Activated CD8-positive, alpha-beta T cell treated with anti-CD3 and anti-CD28 coated beads, Interleukin-2, amount 10 ng/mL, durations not matched to agents 7 days and 5 days (primary cell): ENCODE data around the gene FAM221B. TPM values are rescaled to one million over a fixed set of nuclear protein-coding genes. Genes with fewer than 3 reads are reported as not detected.

Source experiments
- ATAC-seq: fragments of 150-1000 bp; cut with Tn5 transposase; one replicate; pipeline ENCODE4 v1.10.0; 2021; ENCODE audit warnings: moderate library complexity
- CTCF ChIA-PET: fragments of 350-600 bp; sonication (Branson Sonifier 250); formaldehyde crosslinking; loops from one replicate; lab custom pipeline; 2021; ENCODE audit warnings: antibody characterized with exemption; lab: Charles Lee
- POLR2A ChIA-PET: fragments of 350-600 bp; sonication (Branson Sonifier 250); formaldehyde crosslinking; loops from one replicate; lab custom pipeline; 2021; ENCODE audit warnings: antibody characterized with exemption; lab: Charles Lee
- DNase-seq: peaks from one replicate; pipeline ENCODE4 v3.0.0-alpha.2; 2020
- H3K27ac Mint-ChIP-seq: one replicate; pipeline ENCODE4 v1.8.0; 2021; ENCODE audit warnings: mild to moderate bottlenecking, mixed read lengths
- H3K27me3 Mint-ChIP-seq: one replicate; pipeline ENCODE4 v1.8.0; 2021; ENCODE audit warnings: low read depth, mixed read lengths
- H3K36me3 Mint-ChIP-seq: one replicate; pipeline ENCODE4 v1.8.0; 2021; ENCODE audit warnings: low read depth, mixed read lengths
- H3K4me1 Mint-ChIP-seq: one replicate; pipeline ENCODE4 v1.8.0; 2021; ENCODE audit warnings: low read depth, mixed read lengths
- H3K4me3 Mint-ChIP-seq: one replicate; pipeline ENCODE4 v1.8.0; 2021; ENCODE audit warnings: mild to moderate bottlenecking, mixed read lengths
- H3K9me3 Mint-ChIP-seq: one replicate; pipeline ENCODE4 v1.8.0; 2022; ENCODE audit warnings: mixed read lengths; ENCODE audit not compliant: insufficient read depth
- total RNA-seq, 2 experiments: library from RNA; stranded (reverse); gene quantifications; one replicate each; pipeline ENCODE4 v1.2.3, GENCODE V29; 2021

Gene FAM221B
- total RNA-seq, 2 experiments from 2014 or later = not detected

DNA sequence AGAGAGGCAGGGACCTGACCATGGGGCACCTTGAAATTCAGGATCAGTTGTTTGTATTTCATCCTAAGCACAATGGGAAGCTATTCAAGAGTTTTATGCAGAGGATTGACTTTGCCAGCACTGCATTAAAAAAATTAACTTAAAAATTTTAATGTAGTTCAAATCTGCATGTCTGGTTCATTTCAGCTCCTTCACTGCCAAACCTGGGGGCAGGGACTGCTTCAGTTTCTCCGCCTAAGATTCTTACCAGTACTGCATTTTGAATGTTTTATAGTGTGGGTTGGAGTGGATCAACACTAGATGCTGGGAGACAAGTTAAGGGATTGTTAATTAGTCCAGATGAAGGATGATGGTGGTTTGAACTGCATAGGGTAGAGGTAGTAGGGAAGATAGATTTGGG, 58.8 kb downstream of the FAM221B start:
- H3K36me3 Mint-ChIP-seq = no peaks in the 10 kb centered on the region
- no peak overlapping the region for H3K27ac Mint-ChIP-seq
- H3K27me3 Mint-ChIP-seq = no peaks in the 10 kb centered on the region
- no peaks in the 10 kb centered on the region for H3K9me3 Mint-ChIP-seq
- POLR2A ChIA-PET = interaction anchor here (0.7 kb wide), 1 partner anchor 57 kb away, joined by 3 read pairs; no protein-coding TSS in a partner anchor
- H3K4me1 Mint-ChIP-seq = no peaks in the 10 kb centered on the region
- CTCF ChIA-PET = interaction anchor here (1.4 to 2.1 kb wide), 2 partner anchors 13 to 112 kb away, joined by 4 to 8 read pairs; no protein-coding TSS in a partner anchor
- no peak overlapping the region for H3K4me3 Mint-ChIP-seq
- DNase-seq = no peak
- no peak for ATAC-seq

DNA sequence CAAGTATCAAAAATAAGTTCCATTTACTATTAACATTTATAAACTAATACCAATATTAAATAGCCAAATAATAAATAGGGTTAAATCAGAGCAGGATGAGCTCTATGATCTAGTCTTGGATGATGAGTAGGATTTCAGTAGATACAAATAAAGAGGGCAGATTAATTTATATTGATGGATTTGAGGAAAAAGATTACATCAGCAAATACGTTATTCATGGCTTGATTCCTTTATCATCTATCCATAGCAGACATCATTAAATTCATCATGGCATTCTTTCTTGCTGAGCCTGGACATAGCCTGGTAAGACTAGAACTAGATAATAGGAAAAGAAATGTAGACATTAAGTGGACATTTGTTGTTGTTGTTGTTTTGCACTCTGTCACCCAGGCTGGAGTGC, 61.1 kb downstream of the FAM221B start:
- H3K27me3 Mint-ChIP-seq = no peaks in the 10 kb centered on the region
- H3K9me3 Mint-ChIP-seq = no peaks in the 10 kb centered on the region
- ATAC-seq (no peak), DNase-seq (no peak)
- no peak overlapping the region for H3K4me3 Mint-ChIP-seq
- no peak overlapping the region for H3K27ac Mint-ChIP-seq
- H3K4me1 Mint-ChIP-seq = peaks cover 2% of the 10 kb centered on the region
- CTCF ChIA-PET = interaction anchor here (0.6 kb wide), 1 partner anchor 21 kb away, joined by 3 read pairs; no protein-coding TSS in a partner anchor
- peaks cover 3% of the 10 kb centered on the region for H3K36me3 Mint-ChIP-seq
- POLR2A ChIA-PET = no interaction called here

GRCh38 chr9:35766997-35767396, 61.5 kb downstream of the FAM221B start:
- CTCF ChIA-PET = no interaction called here
- peaks cover 3% of the 10 kb centered on the region for H3K36me3 Mint-ChIP-seq
- no peak for ATAC-seq
- no peak overlapping the region for H3K27ac Mint-ChIP-seq
- POLR2A ChIA-PET = no interaction called here
- no peak overlapping the region for H3K4me3 Mint-ChIP-seq
- H3K9me3 Mint-ChIP-seq = no peaks in the 10 kb centered on the region
- H3K27me3 Mint-ChIP-seq = no peaks in the 10 kb centered on the region
- no peak for DNase-seq
- peaks cover 2% of the 10 kb centered on the region for H3K4me1 Mint-ChIP-seq

Other genes with a start within 250 kb of the FAM221B start
- 10 to 100 TPM; 41.6 to 47.1 TPM for gene TESK1, start 223.5 kb downstream of the FAM221B start, total RNA-seq
- gene CD72, start 210.3 kb downstream of the FAM221B start, total RNA-seq = 10 to 100 TPM; 11.6 to 15.0 TPM
- gene SIT1, start 177.8 kb downstream of the FAM221B start, total RNA-seq = 100 to 1,000 TPM; 213 to 220 TPM
- gene RMRP, start 170.7 kb downstream of the FAM221B start, total RNA-seq = over 10,000 TPM in 1 of 2 experiments, 1,000 to 10,000 TPM in 1; 7,126 to 12,592 TPM
- 10 to 100 TPM; 34.8 to 36.8 TPM for gene CCDC107, start 170.4 kb downstream of the FAM221B start, total RNA-seq
- 10 to 100 TPM; 17.2 to 17.3 TPM for gene ARHGEF39, start 163.5 kb downstream of the FAM221B start, total RNA-seq
- 1 to 10 TPM in 1 of 2 experiments, under 1 TPM in 1; 0.50 to 1.3 TPM for gene CA9, start 154.8 kb downstream of the FAM221B start, total RNA-seq
- 10 to 100 TPM; 12.0 to 12.8 TPM for gene TPM2, start 138.8 kb downstream of the FAM221B start, total RNA-seq
- gene TLN1, start 96.5 kb downstream of the FAM221B start, total RNA-seq = 100 to 1,000 TPM; 448 to 450 TPM
- gene CREB3, start 96.1 kb downstream of the FAM221B start, total RNA-seq = 10 to 100 TPM; 21.6 to 21.7 TPM
- 10 to 100 TPM; 52.6 to 56.4 TPM for gene GBA2, start 79.5 kb downstream of the FAM221B start, total RNA-seq
- 10 to 100 TPM; 22.1 to 22.9 TPM for gene RGP1, start 79.4 kb downstream of the FAM221B start, total RNA-seq
- gene MSMP, start 74.5 kb downstream of the FAM221B start, total RNA-seq = under 1 TPM; 0.61 to 0.89 TPM
- gene NPR2, start 37.1 kb downstream of the FAM221B start, total RNA-seq = 10 to 100 TPM; 10.8 to 11.1 TPM
- 1 to 10 TPM; 1.3 to 1.5 TPM for gene SPAG8, start 16.5 kb downstream of the FAM221B start, total RNA-seq
- 10 to 100 TPM; 74.7 to 76.8 TPM for gene HINT2, start 13.7 kb downstream of the FAM221B start, total RNA-seq
- gene TMEM8B, start 496 bp upstream of the FAM221B start, total RNA-seq = 1 to 10 TPM; 1.6 to 2.3 TPM
- not detected for gene OR13J1, start 41.7 kb upstream of the FAM221B start, total RNA-seq
- not detected for gene HRCT1, start 77.5 kb upstream of the FAM221B start, total RNA-seq
- not detected for gene SPAAR, start 80.8 kb upstream of the FAM221B start, total RNA-seq
- gene OR2S2, start 129.4 kb upstream of the FAM221B start, total RNA-seq = not detected
- gene RECK, start 208.2 kb upstream of the FAM221B start, total RNA-seq = 1 to 10 TPM; 5.7 to 7.3 TPM